Upper lobe of right lung (tissue), 1 donor: ENCODE results near the gene TMEM187. TPM values are rescaled to one million over a fixed set of nuclear protein-coding genes. Genes with fewer than 3 reads are reported as not detected.
A peak's percentile ranks its signal among the peaks of the same experiment; 100 is the strongest.

ENCODE experiments used
- ATAC-seq: fragments of 200-7000 bp; cut with Tn5 transposase; one replicate; pipeline ENCODE4 v1.9.1; 2020; ENCODE audit warnings: mild to moderate bottlenecking, moderate library complexity
- DNase-seq: peaks from one replicate; pipeline ENCODE4 v3.0.0-alpha.2; 2020
- H3K27ac ChIP-seq: fragments of 200-600 bp; one replicate; pipeline ENCODE4 v1.8.0; 2022
- H3K27me3 ChIP-seq: fragments of 200-600 bp; one replicate; pipeline ENCODE4 v1.8.0; 2022; ENCODE audit warnings: mild to moderate bottlenecking
- H3K36me3 ChIP-seq: fragments of 200-600 bp; one replicate; pipeline ENCODE4 v1.8.0; 2022
- H3K4me1 ChIP-seq: fragments of 200-600 bp; one replicate; pipeline ENCODE4 v1.8.0; 2022
- H3K4me3 ChIP-seq: fragments of 200-600 bp; one replicate; pipeline ENCODE4 v1.8.0; 2022; ENCODE audit warnings: mild to moderate bottlenecking
- H3K9me3 ChIP-seq: fragments of 200-600 bp; one replicate; pipeline ENCODE4 v1.8.0; 2022
- intact Hi-C: fragments of 100-400 bp; cut with DNase I; formaldehyde crosslinking; loops from one replicate; pipeline ENCODE4 v1.11.0; 2022
- total RNA-seq: library from RNA; stranded (reverse); fragmentation: NEBNext Ultra II Directional; extraction: Animal tissue kit (Norgen Biotek cat#: 25700); gene quantifications from one replicate; pipeline ENCODE4 v1.2.1, GENCODE V29; 2021
- TF ChIP-seq, protein P1 (sequence below): fragments of 200-600 bp; IDR thresholded peaks from one replicate; pipeline ENCODE4 v1.8.0; 2022; ENCODE audit warnings: antibody characterized with exemption
- donor health status: DM: no; HTN: yes; CAD: no; lungs with severe emphysema.

TMEM187 gene
- total RNA-seq, 1 donor from 2014 or later: 9.0 TPM

- TF ChIP-seq, protein P1, sequence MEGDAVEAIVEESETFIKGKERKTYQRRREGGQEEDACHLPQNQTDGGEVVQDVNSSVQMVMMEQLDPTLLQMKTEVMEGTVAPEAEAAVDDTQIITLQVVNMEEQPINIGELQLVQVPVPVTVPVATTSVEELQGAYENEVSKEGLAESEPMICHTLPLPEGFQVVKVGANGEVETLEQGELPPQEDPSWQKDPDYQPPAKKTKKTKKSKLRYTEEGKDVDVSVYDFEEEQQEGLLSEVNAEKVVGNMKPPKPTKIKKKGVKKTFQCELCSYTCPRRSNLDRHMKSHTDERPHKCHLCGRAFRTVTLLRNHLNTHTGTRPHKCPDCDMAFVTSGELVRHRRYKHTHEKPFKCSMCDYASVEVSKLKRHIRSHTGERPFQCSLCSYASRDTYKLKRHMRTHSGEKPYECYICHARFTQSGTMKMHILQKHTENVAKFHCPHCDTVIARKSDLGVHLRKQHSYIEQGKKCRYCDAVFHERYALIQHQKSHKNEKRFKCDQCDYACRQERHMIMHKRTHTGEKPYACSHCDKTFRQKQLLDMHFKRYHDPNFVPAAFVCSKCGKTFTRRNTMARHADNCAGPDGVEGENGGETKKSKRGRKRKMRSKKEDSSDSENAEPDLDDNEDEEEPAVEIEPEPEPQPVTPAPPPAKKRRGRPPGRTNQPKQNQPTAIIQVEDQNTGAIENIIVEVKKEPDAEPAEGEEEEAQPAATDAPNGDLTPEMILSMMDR: no peak
- Histone ChIP-seq H3K36me3 (peaks cover 42% of the 10 kb centered on the region), H3K9me3 (no peaks in the 10 kb centered on the region), H3K27me3 (no peaks in the 10 kb centered on the region), H3K27ac (no peak overlapping the region), H3K4me3 (no peak overlapping the region), H3K4me1 (peaks cover 3% of the 10 kb centered on the region)
- DNase-seq (no peak), ATAC-seq (no peak)
- intact Hi-C loops: loop anchor here (10.0 kb wide), 1 partner anchor 185 kb away; the partner anchor contains the start of gene PLXNB3
Observed at GRCh38 chrX:153950127-153950526, 22.4 kb upstream of the TMEM187 start.

- no peaks in the 10 kb centered on the region for H3K27me3 ChIP-seq
- H3K4me3 ChIP-seq: no peak overlapping the region
- H3K27ac ChIP-seq: no peak overlapping the region
- H3K9me3 ChIP-seq: no peaks in the 10 kb centered on the region
- DNase-seq (no peak), ATAC-seq (no peak)
- TF ChIP-seq, protein P1: no peak
- peaks cover 3% of the 10 kb centered on the region for H3K4me1 ChIP-seq
- peaks cover 56% of the 10 kb centered on the region for H3K36me3 ChIP-seq
- intact Hi-C loops: loop anchor here (10.0 kb wide), 1 partner anchor 187 kb away; the partner anchor contains the start of gene PLXNB3
Observed at GRCh38 chrX:153951683-153952372, 20.7 kb upstream of the TMEM187 start.

GRCh38 chrX:153952373-153953026 lies 20.1 kb upstream of the TMEM187 start:
- intact Hi-C loops: loop anchor here (10.0 kb wide), 1 partner anchor 188 kb away; the partner anchor contains the start of gene PLXNB3
- Histone ChIP-seq H3K27ac (no peak overlapping the region), H3K4me1 (peaks cover 3% of the 10 kb centered on the region), H3K27me3 (no peaks in the 10 kb centered on the region), H3K4me3 (no peak overlapping the region), H3K36me3 (peaks cover 63% of the 10 kb centered on the region), H3K9me3 (no peaks in the 10 kb centered on the region)
- DNase-seq (no peak), ATAC-seq (no peak)
- TF ChIP-seq, protein P1: no peak

DNA sequence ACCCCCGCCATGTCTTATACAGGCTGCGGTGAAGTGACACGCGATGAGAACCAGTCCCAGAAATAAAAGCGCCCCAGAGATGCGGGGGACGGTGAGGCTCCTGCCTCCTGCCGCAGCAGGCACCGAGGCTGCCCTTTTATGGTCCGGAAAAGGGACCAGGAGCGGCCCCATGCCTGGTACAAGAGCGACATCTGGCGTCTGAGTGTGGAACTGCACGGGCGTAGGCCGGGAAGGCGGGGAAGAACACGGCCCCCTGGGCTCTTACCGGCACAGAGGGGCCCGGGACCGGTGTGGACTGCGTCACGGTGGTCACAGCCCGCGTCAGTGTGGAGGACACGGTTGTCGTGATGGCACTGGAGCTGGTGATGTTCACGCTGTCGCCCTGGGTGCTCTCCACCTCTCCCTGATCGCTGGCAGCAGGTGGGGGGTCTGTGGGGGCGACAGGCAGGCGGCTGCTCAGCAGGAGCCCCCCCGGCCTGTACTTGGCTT lies 19.2 kb upstream of the TMEM187 start:
- no peaks in the 10 kb centered on the region for H3K27me3 ChIP-seq
- H3K27ac ChIP-seq: no peak overlapping the region
- H3K9me3 ChIP-seq: no peaks in the 10 kb centered on the region
- intact Hi-C loops: loop anchor here (10.0 kb wide), 1 partner anchor 189 kb away; the partner anchor contains the start of gene PLXNB3
- TF ChIP-seq, protein P1: peak; percentile 93
- peaks cover 72% of the 10 kb centered on the region for H3K36me3 ChIP-seq
- no peak overlapping the region for H3K4me3 ChIP-seq
- peak; percentile 76 for DNase-seq
- peak; percentile 87 for ATAC-seq
- H3K4me1 ChIP-seq: peaks cover 3% of the 10 kb centered on the region

DNA sequence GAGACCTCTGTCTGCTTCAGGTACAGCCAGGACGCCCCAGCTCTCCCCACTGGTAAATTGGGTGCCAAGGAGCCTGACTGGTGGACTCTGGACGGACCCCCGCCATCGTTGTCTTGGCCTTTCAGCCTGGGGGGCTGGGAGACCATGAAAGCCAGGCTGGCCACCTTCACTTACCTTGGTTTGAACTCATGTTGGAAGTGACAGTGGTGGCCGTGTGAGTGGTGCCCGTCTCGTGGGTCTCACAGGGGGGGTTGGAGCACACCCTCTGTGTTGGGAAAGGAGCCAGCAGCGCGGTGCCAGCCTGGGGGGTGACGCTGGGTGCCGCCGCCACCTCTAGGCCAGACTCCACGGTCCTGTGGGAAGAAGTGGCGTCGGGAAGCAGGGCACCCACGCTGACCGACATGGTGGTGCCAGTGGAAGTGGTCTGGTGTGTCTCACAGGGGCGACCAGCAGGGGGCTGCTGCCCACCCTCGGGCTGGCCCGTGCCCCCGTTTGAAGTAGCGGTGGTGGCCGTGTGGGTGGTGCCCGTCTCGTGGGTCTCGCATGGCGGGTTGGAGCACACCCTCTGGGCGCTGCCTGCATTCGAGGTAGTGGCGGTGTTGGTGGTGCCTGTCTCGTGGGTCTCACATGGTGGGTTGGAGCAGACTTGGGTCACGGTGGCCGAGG lies 18.5 kb upstream of the TMEM187 start:
- Histone ChIP-seq H3K27me3 (no peaks in the 10 kb centered on the region), H3K36me3 (peaks cover 78% of the 10 kb centered on the region), H3K9me3 (no peaks in the 10 kb centered on the region), H3K27ac (no peak overlapping the region), H3K4me3 (no peak overlapping the region), H3K4me1 (peaks cover 3% of the 10 kb centered on the region)
- intact Hi-C loops: loop anchor here (10.0 kb wide), 1 partner anchor 189 kb away; the partner anchor contains the start of gene PLXNB3
- TF ChIP-seq, protein P1: no peak
- DNase-seq: no peak
- no peak for ATAC-seq
